Muscle of arm (tissue), 12 donors: Measurements from ENCODE around the gene PPIP5K2. TPM values are rescaled to one million over a fixed set of nuclear protein-coding genes. Genes with fewer than 3 reads are reported as not detected.
"Not testable (repeated sequence)": the region's sequence is repeated elsewhere in the genome, so short reads cannot be mapped to it uniquely, and the experiment has no call there.

Experiments used
- DNase-seq: peaks from one replicate; pipeline ENCODE4 v3.0.0-alpha.2; 2013
- polyA plus RNA-seq, 12 donors: library from polyadenylated mRNA; unstranded; fragments of 120-200 nt; gene quantifications; one replicate each; pipeline ENCODE4 v1.2.1, GENCODE V29; 2013; ENCODE audit not compliant: insufficient read length in 12 of 12

The PPIP5K2 gene
- polyA plus RNA-seq, 12 donors = 25.4 to 87.3 (median 45.9) TPM; not detected in 1

DNA sequence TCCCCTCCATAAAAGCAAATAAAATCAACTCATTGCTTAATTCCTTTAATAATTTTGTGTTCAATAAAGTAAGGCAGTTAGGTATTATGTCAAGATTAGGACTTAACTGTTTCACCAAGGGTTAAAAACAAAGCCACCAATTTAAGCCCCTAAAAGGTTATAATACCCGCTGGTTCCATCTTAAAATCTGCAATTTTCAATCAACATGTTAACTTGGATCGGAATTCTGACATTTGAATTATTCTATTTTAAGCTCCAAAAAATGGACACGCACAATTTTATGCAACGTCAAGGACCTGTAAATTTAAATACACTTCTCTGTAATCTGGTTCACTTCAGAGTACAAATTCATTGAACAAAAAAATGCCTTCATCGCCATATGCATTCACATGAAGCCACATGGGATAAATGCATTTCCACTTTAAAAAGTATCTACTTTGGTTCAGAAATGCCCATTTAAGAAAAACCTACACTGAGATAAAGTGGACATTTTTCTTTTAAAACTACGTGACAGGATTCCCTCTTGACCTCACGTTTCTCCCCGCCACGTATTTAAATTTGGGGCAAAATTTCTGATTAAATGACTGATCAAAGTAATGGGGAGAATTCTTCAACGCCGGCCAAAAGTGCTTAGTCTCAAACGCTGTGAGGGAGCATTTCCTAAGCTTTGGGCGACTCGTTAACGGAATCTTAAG is 884 bp upstream of the PPIP5K2 start:
- no peak for DNase-seq

DNA sequence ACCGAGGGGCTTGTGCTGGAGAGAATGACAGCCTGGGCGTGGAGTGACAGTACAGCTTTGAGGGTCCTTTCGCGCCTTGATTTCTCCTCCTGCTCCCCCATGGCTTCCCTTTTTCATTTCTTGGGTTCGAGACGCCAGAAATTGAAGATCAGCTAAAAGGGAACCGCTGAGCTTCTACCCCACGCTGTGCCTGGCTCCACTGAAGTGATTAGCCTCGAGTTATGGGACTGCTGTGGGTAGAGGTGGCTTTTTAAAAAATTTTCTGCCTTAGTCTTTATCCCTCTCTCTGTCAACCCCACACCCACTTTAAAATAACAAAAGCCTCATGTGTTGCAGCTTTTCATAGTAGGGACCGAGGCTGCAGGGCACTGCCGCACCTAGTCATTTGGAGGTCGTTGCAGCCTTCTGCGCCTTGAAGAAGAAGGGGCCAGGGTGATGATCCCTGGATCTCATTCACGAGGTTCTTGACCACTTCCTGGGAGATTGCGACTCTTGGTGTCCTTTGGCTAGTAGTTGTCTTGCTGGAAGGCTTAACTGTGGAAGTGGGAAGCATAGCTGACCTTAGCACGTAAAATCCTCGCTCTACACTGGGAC is 603 bp downstream of the PPIP5K2 start:
- peak; percentile 15 for DNase-seq

- no peak for DNase-seq
Measured at GRCh38 chr5:103122242-103122641, 2.1 kb downstream of the PPIP5K2 start.

GRCh38 chr5:103126557-103126956 is 6.5 kb downstream of the PPIP5K2 start:
- no peak for DNase-seq

DNA sequence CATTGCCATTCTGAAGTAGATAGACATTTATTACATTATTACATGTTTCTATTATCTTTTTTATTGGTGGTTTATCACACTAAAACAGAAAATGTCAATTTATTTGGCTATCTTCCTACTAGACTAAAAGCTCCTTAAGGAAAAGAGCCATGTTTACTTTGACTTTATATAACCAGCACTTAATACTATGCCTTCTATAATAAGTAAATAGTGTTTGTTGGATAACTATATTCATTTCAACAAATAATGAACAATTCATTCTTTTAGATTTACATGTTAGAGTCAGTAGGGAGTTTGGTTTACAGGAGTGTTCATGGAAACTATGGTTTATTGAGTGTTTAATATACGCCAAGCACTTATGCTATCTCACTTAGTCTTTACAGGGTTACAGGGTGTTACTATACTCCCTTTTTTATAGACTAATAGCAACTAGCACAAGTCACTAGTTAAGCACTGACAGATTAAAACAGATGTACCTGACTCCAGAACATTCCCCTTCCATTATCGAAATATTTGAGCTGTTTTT is 7.3 kb downstream of the PPIP5K2 start:
- no peak for DNase-seq

- no peak for DNase-seq
Measured at GRCh38 chr5:103128202-103128601, 8.1 kb downstream of the PPIP5K2 start.

DNA sequence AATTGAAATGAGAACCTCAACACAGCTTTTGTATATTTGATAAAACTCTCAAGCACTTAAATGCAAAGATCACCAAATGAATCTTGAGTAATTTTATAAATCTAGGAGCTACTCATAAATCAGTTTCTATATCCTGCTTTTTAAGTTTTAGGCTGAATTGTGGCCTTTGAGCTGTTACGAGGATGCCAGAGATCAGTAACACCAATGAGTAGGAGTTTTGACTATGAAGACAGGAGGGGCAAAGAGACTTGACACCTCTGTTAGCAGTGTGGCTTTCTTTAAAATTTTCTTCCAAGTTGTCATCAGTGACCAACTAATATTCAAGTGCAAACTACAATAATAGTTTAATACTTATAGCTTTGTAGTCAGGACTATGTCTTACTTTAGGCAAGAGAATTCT is 12.6 kb downstream of the PPIP5K2 start:
- DNase-seq = no peak

GRCh38 chr5:103133231-103133630 is 13.1 kb downstream of the PPIP5K2 start:
- no peak for DNase-seq

GRCh38 chr5:103135461-103135860 is 15.4 kb downstream of the PPIP5K2 start:
- no peak for DNase-seq

DNA sequence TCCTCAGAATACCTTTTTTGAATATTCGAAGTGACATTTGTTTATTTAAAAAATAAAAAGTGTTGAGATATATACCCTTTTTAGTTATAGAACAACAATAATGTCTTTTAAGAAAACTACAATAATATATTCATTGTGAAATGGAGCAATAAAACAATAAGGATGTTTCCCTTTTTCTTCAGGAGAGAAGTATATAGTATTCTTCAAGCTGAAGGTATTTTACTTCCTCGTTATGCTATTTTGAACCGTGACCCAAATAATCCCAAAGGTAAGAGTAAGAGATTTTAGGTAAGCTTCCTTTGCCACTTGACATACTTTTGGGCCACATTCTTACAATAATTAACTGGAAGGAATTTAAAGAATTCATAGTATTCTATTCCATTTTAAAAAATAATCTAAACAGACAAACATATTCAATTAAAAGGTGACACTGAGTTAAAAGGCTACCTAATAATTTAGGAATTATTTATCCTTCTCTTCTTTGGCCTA is 18.1 kb downstream of the PPIP5K2 start:
- DNase-seq = no peak

DNA sequence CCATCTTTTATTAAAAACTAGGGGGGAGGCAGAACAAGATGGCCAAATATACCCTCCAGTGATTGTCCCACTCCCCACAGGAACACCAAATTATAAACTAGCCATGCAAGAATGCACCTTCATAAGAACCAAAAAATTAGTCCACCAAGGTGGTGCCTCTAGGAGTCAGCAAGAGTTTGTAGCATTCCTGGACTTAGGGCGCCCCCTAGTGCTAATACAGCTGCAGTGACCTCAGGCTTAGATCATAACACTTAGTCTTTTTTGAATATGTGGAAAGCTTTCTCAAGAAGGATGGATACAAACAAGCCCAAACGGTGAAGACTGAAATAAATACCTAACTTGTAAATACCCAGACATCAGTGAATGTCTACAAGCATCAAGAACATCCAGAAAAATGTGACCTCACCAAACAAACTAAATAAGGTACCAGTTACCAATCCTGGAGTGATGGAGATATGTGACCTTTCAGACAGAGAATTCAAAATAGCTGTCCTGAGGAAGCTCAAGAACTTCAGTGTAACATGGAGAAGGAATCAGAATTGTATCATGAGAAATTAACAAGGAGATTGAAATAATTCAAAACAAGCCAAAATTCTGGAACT is 19.3 kb downstream of the PPIP5K2 start:
- peak; percentile 53 for DNase-seq

DNA sequence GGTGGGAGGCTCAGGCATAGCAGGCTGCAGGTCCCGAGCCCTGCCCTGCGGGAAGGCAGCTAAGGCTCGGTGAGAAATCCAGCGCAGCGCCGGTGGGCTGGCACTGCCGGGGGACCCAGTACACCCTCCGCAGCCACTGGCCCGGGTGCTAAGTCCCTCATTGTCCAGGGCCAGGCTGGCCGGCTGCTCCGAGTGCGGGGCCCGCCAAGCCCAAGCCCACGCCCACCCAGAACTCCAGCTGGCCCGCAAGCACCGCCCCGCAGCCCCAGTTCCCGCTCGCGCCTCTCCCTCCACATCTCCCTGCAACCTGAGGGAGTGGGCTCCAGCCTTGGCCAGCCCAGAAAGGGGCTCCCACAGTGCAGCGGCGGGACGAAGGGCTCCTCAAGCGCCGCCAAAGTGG is 22.0 kb downstream of the PPIP5K2 start:
- DNase-seq = not testable (repeated sequence)

- no peak for DNase-seq
Measured at GRCh38 chr5:103145196-103145595, 25.1 kb downstream of the PPIP5K2 start.

DNA sequence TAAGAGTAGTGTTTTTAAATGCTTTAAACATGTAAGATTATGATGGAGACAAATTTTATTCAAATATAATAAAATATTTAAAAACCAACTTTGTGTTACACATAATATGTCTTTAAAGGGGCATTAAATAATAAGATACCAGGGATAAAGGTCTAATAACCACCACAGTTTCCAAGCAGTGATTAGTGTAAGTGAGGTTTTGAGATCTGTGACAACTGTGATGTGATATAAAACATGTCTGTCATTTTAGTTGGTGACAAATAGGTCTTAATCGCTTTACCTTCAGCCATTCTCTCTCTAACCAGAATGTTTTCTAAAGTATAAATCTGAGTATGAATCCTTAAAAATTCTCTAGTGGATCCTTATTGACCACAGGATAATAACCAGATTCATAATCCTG is 28.1 kb downstream of the PPIP5K2 start:
- no peak for DNase-seq

DNA sequence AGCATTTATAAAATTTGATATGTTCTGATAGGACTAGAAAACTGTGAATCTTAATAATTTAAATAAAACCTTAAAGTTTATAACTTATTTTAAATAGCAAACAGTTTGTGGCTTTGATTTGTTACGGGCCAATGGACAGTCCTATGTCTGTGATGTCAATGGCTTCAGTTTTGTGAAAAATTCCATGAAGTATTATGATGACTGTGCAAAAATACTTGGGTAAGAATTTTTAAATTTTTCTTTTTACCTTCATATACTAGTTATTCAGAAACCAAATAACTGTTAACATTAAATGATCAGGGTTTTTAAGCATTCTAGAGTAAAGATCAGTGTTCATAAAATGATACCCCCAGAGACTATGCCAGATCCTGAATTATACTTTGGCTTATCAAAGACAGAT is 31.1 kb downstream of the PPIP5K2 start:
- no peak for DNase-seq

GRCh38 chr5:103166706-103167105 is 46.6 kb downstream of the PPIP5K2 start:
- DNase-seq = no peak

- DNase-seq = no peak
Measured at GRCh38 chr5:103174147-103174546, 54.0 kb downstream of the PPIP5K2 start.

- DNase-seq = no peak
Measured at GRCh38 chr5:103177543-103177942, 57.4 kb downstream of the PPIP5K2 start.

DNA sequence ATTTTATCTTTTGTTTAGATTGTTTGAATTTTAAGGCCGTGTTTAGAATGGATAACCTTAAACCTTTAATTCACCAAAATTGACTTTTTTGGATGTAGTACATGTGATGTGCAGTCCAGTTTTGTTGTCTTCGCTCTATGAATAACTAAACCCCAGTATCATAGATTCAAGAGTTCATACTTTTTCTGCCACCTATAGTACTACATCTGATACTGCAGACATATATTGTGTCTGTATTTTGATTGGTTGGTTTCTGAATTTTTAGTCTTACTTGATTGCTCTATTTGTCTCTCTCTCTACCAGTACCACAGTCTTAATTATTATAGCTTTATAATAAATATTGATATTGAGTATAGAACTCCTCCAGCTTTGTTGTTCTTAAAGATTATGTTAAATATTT is 58.1 kb downstream of the PPIP5K2 start:
- no peak for DNase-seq

- DNase-seq = no peak
Measured at GRCh38 chr5:103186152-103186551, 66.1 kb downstream of the PPIP5K2 start.

DNA sequence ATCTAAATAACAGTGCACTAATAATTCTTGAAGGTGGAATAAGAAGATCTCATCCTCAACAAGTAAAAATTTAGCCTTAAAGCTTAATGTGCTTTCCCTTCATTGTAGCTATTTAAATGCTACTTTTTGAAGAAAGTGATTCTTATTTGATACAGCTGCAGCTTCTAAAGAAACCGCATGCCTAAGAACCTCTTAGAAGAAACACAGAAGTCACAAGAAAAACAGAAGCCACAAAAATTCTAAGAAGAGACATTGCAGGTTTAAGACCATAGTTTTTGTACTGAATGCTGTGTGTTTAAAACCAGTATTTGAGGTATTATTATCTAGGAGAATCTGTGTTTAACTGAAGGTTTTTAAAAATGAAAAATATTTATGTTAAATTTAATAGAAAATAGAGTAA is 68.3 kb downstream of the PPIP5K2 start:
- no peak for DNase-seq

GRCh38 chr5:103203226-103203625 is 83.1 kb downstream of the PPIP5K2 start:
- no peak for DNase-seq

- DNase-seq = not testable (repeated sequence)
Measured at GRCh38 chr5:103204990-103205389, 84.9 kb downstream of the PPIP5K2 start.
